Epithelial cell of proximal tubule (primary cell): ENCODE measurements around the gene INPP5A. TPM values are rescaled to one million over a fixed set of nuclear protein-coding genes. Genes with fewer than 3 reads are reported as not detected.

Experiments used
- DNase-seq: peaks from one replicate; pipeline ENCODE4 v3.0.0-alpha.2; 2011; ENCODE audit warnings: low read depth
- H3K4me3 ChIP-seq: 2 replicates; pipeline ENCODE4 v1.5.1; 2011; ENCODE audit warnings: low read depth, mild to moderate bottlenecking, low read length
- total RNA-seq: library from RNA; depleted of rRNA; stranded (reverse); fragments of >200 nt; gene quantifications from 2 replicates; pipeline ENCODE4 v1.2.3, GENCODE V29; 2015
- TF ChIP-seq, protein P1 (sequence below): conservative IDR thresholded peaks from 2 replicates; pipeline ENCODE4 v1.5.1; 2012; ENCODE audit warnings: low read depth, mild to moderate bottlenecking, low read length

Gene INPP5A
- total RNA-seq, 1 donor from 2014 or later = 30.4 TPM

DNA sequence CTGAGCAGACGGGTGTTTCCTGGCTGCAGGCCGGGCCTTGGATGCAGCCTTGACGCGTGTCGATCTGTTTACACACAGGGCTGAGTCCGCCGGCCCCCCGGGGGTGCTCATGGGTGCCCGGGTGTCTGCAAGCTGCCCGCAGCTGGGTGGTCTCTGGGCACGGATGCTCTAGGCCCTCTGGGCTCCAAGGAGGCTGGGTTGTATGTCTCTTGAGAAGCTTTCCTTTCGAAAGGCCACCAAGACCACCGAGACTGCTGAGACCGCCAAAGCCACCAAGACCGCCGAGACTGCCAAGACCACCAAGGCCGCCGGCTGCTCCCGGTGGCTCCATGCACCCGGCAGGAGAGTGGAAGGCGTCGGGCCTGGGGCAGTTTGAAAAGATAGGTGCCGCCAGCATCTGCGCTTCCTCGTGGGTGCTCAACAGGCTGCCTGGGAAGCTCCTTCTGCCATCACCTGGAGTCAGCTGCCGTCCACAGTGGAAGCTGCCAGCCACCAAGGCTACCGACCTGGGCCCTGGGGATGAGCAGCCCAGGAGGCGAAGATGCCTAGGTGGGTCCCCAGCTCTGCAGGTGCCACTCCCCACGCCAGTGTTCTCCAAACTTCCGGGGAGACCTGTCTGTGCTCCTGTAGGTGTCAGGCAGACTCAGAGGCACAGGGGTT is 121.1 kb downstream of the INPP5A start:
- no peak overlapping the region for H3K4me3 ChIP-seq
- TF ChIP-seq, protein P1, sequence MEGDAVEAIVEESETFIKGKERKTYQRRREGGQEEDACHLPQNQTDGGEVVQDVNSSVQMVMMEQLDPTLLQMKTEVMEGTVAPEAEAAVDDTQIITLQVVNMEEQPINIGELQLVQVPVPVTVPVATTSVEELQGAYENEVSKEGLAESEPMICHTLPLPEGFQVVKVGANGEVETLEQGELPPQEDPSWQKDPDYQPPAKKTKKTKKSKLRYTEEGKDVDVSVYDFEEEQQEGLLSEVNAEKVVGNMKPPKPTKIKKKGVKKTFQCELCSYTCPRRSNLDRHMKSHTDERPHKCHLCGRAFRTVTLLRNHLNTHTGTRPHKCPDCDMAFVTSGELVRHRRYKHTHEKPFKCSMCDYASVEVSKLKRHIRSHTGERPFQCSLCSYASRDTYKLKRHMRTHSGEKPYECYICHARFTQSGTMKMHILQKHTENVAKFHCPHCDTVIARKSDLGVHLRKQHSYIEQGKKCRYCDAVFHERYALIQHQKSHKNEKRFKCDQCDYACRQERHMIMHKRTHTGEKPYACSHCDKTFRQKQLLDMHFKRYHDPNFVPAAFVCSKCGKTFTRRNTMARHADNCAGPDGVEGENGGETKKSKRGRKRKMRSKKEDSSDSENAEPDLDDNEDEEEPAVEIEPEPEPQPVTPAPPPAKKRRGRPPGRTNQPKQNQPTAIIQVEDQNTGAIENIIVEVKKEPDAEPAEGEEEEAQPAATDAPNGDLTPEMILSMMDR = no peak

DNA sequence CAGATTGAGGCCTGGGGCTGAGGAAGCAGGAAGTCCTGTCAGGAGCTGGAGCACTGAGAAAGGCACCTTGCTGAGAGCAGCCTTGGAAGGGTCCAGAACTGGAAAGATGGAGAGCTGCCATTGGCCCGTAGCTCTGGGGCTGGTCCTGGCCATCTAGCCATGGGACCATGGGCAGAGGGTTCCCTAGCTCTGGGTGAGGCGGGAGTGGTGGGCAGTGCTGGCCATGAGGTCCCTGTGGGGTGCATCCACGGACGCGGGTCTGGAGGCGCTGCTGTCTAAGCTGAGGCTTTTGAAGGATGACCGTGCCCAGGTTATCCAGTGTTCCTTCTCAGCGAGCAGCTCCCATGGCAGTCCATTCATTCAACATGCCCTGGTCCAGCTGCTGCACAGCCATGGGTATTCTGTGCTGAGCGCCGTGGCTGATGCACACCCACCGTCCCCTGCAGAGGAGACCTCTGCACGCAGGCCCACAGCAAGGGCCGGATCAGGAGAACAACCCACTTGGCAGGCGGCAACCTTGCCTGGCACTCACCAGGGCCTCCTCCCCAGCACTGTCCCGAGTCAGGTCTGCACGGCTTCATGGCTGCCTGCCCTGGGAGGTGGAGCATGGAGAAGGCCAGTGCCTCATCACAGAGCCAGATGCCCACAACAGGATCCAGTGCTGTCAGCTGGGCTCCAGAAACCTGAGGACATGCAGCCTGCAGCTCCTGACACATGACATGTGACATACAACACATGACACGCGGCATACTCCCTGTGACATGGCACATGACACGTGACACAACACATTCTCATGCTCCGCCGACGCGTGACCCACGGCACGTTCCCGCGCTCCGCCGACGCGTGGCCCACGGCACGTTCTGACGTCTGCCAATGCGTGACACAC is 121.9 kb downstream of the INPP5A start:
- H3K4me3 ChIP-seq = no peak overlapping the region
- TF ChIP-seq, protein P1 = no peak
- DNase-seq = no peak

More for the DNA sequence above, 121.1 kb downstream of the INPP5A start:
- DNase-seq = no peak

DNA sequence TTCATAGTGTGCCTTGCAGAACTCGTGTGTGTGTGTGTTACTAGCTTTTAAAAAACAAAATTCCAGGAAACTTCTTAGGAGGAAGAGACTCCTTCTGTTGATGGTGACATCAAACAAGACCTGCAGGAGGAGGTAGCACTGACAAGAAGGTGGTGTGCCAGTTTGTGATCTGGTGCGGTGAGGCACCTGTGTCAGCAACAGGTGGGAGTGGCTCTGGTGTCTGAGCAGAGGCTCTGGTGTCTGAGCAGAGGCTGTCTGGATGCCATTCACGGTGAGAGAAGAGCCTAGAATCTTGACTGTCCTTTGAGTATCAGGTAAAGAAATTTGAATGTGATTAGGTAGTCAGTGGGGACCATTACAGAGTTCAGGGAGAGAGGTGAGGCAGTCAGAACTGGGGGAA is 122.8 kb downstream of the INPP5A start:
- no peak overlapping the region for H3K4me3 ChIP-seq
- TF ChIP-seq, protein P1 = no peak
- DNase-seq = no peak

DNA sequence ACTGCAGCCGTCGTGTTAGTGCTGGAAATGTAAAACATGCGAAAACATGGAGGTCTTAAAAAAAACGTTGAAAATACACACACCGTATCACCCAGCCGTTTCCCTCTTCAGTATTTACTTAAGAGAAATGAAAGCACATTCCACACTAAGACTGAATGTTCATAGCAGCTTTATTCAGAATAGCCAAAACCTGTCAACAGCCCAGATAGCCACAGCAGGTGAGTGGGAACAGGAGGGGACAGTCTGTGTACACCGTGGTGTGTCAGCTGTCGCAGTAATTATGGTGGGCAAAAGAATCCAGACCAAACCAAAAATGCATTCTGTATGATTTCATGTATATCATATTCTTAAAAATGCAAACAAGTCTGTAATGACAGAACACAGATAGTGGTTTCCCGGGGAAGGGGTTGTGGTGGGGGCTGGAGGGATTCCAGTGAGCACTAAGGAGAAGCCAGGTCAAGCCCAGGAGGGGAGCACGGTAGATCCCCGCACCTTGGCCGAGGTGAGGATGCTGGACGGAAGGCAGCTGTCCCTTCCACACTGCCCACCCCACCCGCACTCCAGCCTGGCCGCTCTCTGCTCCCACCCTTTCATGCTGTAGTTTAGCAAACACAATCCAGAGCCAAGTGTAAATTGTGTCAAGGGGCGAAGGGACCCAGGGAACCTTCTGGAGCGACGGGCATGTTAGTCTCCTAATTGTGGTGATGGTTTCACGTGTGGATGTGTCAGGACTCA is 124.8 kb downstream of the INPP5A start:
- TF ChIP-seq, protein P1 = no peak
- DNase-seq = no peak
- no peak overlapping the region for H3K4me3 ChIP-seq

DNA sequence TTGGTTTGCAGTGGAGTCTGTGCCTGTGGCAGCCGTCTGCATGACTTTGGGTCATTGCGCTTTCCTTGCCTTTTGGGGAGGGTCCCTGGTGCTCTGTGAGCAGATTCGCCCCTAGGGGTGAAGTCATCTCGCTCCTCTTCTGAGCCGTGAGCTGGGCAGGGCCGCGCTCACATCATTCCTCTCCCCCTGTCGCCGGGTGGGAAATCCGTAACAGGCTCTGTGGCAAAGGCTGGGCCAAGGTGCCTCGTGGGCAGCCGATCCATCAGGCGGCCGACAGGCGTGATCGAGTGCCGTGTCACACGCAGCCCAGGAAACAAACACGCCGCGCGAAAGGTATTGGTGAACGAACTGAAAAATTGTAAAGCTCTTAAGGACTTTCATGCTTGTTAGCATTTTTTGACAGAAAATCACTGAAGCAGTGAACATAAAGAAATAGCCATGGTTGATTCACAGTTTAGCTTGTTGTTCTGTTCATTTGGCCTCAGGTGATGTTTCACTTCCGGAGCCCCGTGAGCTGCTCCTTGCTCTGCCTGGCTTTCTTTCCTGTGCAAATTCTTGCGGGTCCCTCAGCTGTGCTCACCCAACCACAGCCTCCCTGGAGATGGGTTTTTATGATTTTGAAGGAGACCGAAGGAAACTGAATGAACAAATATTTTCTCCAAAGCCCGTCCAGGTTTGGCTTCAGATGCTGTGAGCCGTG is 126.2 kb downstream of the INPP5A start:
- DNase-seq = no peak
- no peak overlapping the region for H3K4me3 ChIP-seq
- TF ChIP-seq, protein P1 = no peak

DNA sequence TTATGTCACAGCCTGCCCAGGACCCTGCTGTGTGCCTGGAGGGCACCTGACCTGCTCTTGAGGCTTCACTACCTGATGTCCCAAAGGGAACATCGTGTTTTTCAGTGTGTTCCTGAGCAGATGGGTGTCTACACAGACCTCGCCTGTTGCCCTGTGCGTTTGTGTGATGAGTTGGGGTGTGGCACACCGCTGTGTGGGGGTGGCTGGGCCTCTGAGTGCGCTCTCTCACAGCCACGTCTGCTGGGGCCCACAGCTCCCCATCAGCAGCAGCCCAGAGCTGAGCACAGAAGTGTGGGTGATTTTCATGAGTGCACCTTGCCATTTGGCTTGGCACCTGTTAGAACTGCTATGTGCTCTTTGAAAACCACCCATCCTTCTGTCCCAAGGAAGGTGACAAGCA is 126.8 kb downstream of the INPP5A start:
- DNase-seq = no peak
- H3K4me3 ChIP-seq = no peak overlapping the region
- TF ChIP-seq, protein P1 = no peak
